Suprapubic skin (tissue), 4 donors: ENCODE data around the gene VPS26B. TPM values are rescaled to one million over a fixed set of nuclear protein-coding genes. Genes with fewer than 3 reads are reported as not detected.

ENCODE experiments used
- DNase-seq, 2 donors: peaks; one replicate each; pipeline ENCODE4 v3.0.0-alpha.2; 2019; ENCODE audit warnings: low spot score in 2 of 2
- H3K27ac ChIP-seq: fragments of 200-600 bp; sonication (generic); one replicate; pipeline ENCODE4 v1.5.1; 2019
- H3K27me3 ChIP-seq: fragments of 200-600 bp; sonication (generic); one replicate; pipeline ENCODE4 v1.5.1; 2019
- H3K36me3 ChIP-seq: fragments of 200-600 bp; sonication (generic); one replicate; pipeline ENCODE4 v1.5.1; 2019
- H3K4me1 ChIP-seq: fragments of 200-600 bp; sonication (generic); one replicate; pipeline ENCODE4 v1.5.1; 2019
- H3K4me3 ChIP-seq: fragments of 200-600 bp; sonication (generic); one replicate; pipeline ENCODE4 v1.5.1; 2019; ENCODE audit warnings: mild to moderate bottlenecking
- H3K9me3 ChIP-seq: fragments of 200-600 bp; sonication (generic); one replicate; pipeline ENCODE4 v1.5.1; 2019
- EP300 ChIP-seq: sonication (generic); formaldehyde crosslinking; IDR thresholded peaks from one replicate; pipeline ENCODE4 v1.6.1; 2017; ENCODE audit warnings: antibody characterized with exemption
- POLR2A ChIP-seq, 2 donors: fragments of 450-650 bp; IDR thresholded peaks; one replicate each; pipeline ENCODE4 v1.6.1; 2017; ENCODE audit warnings: antibody characterized with exemption in 2 of 2, mild to moderate bottlenecking in 2 of 2, moderate library complexity in 2 of 2
- POLR2AphosphoS5 ChIP-seq, 3 donors: sonication (generic); formaldehyde crosslinking; IDR thresholded peaks; one replicate each; pipeline ENCODE4 v1.6.1; 2017; ENCODE audit warnings: antibody characterized with exemption in 3 of 3
- WGBS: methylation state at CpG from one replicate; pipeline ENCODE4 v1.1.5; 2018; 5-methylcytosine and 5-hydroxymethylcytosine counted together
- total RNA-seq, 4 donors: library from RNA; depleted of rRNA; stranded (reverse); fragments of >200 nt; gene quantifications; one replicate each; pipeline ENCODE4 v1.1.0, GENCODE V29; 2016
- TF ChIP-seq, protein P1 (sequence below), 2 donors: fragments of 200-600 bp in 1 of 2; fragments of 450-650 bp in 1 of 2; sonication (generic) in 1 of 2; IDR thresholded peaks; one replicate each; pipeline ENCODE4 v1.5.1; 2016 to 2019; ENCODE audit warnings: antibody characterized with exemption in 2 of 2, mild to moderate bottlenecking in 1 of 2, moderate library complexity in 1 of 2

The VPS26B gene
- total RNA-seq, 4 donors from 2014 or later: 60.4 to 80.9 (median 74.4) TPM

DNA sequence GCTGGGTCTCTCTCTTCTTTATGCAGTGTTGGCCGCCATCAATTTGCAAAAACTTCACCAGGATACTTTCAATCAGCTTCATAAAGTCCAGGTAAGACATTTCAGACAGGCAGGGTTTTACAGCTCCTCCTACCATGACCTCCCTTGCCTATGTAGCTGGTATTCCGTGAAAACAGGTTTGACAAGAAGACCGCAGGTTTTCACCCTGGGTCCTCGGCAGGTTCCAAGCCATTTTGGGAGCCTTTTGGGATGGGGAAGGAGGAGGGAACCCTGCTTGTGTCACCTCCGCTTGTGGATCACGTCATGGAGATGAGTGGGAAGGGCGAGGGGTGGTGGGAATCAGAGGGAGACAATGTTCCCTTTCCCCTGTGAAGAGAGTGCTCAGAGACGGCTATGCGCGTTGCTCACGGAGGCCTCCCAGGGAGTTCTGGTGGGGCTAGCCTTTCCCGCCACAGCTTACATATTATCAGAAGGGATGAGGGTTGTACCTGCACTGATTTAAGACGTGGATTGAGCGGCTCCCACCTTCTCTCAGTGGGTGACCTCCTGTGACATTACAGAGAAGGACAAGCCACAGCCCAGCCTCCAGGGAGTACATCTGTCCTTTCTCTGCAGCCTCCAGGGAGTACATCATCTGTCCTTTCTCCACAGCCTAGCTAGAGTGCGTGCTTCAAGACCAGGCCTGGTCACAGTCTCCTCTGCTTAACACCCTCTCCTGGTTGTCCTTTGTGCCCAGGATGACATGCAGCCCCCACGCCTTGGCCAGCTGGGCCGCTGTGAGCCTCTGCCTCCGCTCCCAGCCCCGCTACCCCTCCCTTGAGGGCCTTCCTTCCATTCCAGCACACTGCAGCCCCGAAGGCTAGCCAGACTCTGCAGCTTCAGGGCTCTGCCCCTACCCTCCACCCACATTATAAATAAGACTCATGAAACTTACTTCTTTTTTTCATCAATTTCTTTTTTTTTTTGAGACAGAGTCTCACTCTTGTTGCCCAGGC, 68.9 kb downstream of the VPS26B start:
- TF ChIP-seq, protein P1, sequence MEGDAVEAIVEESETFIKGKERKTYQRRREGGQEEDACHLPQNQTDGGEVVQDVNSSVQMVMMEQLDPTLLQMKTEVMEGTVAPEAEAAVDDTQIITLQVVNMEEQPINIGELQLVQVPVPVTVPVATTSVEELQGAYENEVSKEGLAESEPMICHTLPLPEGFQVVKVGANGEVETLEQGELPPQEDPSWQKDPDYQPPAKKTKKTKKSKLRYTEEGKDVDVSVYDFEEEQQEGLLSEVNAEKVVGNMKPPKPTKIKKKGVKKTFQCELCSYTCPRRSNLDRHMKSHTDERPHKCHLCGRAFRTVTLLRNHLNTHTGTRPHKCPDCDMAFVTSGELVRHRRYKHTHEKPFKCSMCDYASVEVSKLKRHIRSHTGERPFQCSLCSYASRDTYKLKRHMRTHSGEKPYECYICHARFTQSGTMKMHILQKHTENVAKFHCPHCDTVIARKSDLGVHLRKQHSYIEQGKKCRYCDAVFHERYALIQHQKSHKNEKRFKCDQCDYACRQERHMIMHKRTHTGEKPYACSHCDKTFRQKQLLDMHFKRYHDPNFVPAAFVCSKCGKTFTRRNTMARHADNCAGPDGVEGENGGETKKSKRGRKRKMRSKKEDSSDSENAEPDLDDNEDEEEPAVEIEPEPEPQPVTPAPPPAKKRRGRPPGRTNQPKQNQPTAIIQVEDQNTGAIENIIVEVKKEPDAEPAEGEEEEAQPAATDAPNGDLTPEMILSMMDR (IDR thresholded peaks at IDR 0.05): no peak
- TF ChIP-seq POLR2A (IDR thresholded peaks at IDR 0.05) (no peak), POLR2AphosphoS5 (IDR thresholded peaks at IDR 0.05) (no peak), EP300 (no peak)
- 79% methylated on average over 17 of the region's 20 CpGs for WGBS
- DNase-seq: no peak

DNA sequence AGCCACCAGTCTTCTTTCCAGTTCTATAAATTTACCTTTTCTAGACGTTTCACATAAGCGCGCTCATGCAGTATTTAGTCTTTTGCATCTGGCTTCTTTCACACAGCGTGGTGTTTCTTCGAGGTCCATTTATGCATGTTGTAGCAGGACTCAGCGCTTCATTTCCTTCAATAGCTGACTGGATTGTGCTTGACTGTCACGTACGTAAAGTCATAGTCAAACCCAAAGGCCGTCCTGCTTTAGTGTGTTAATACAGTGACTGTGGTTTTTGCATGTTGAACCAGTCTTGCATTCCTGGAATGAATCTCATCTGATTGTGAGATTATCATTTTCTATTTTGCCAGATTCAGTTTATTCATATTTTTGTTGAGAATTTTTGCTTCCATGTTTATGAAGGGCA, 70.2 kb downstream of the VPS26B start:
- H3K4me3 ChIP-seq: no peak overlapping the region
- TF ChIP-seq, protein P1 (IDR thresholded peaks at IDR 0.05): no peak
- TF ChIP-seq POLR2AphosphoS5 (IDR thresholded peaks at IDR 0.05): no peak
- no peak for TF ChIP-seq EP300
- TF ChIP-seq POLR2A (IDR thresholded peaks at IDR 0.05): no peak
- no peak overlapping the region for H3K27ac ChIP-seq
- H3K4me1 ChIP-seq: no peaks in the 10 kb centered on the region
- H3K27me3 ChIP-seq: peaks cover 3% of the 10 kb centered on the region
- WGBS: 86% methylated on average over 9 of the region's 9 CpGs
- no peaks in the 10 kb centered on the region for H3K36me3 ChIP-seq
- DNase-seq: no peak
- no peaks in the 10 kb centered on the region for H3K9me3 ChIP-seq

More for the DNA sequence above, 68.9 kb downstream of the VPS26B start:
- H3K4me1 ChIP-seq: no peaks in the 10 kb centered on the region
- H3K27ac ChIP-seq: no peak overlapping the region
- H3K27me3 ChIP-seq: peaks cover 3% of the 10 kb centered on the region
- no peaks in the 10 kb centered on the region for H3K9me3 ChIP-seq
- no peaks in the 10 kb centered on the region for H3K36me3 ChIP-seq
- H3K4me3 ChIP-seq: no peak overlapping the region

Other genes starting within 250 kb of the VPS26B start
- gene JAM3, start 155.6 kb upstream of the VPS26B start, total RNA-seq: 10 to 100 TPM; 10.9 to 14.7 (median 12.1) TPM
- gene NCAPD3, start 704 bp upstream of the VPS26B start, total RNA-seq: 10 to 100 TPM; 26.8 to 37.6 (median 30.8) TPM
- 10 to 100 TPM; 31.7 to 62.8 (median 42.6) TPM for gene THYN1, start 28.7 kb downstream of the VPS26B start, total RNA-seq
- gene ACAD8, start 28.9 kb downstream of the VPS26B start, total RNA-seq: 10 to 100 TPM; 46.3 to 71.2 (median 59.8) TPM
- 1 to 10 TPM; 5.1 to 6.1 (median 5.9) TPM for gene GLB1L3, start 51.7 kb downstream of the VPS26B start, total RNA-seq
- 10 to 100 TPM; 11.5 to 28.3 (median 21.8) TPM for gene GLB1L2, start 107.3 kb downstream of the VPS26B start, total RNA-seq
- gene B3GAT1, start 187.6 kb downstream of the VPS26B start, total RNA-seq: under 1 TPM; 0.26 to 0.93 (median 0.36) TPM